ENCODE measurements around the gene L2HGDH.
"Not testable (repeated sequence)": the region's sequence is repeated elsewhere in the genome, so short reads cannot be mapped to it uniquely, and the experiment has no call there.

Gene L2HGDH

GRCh38 chr14:50340045-50340444 is 28.0 kb upstream of the L2HGDH start:
- no peak for DNase-seq

- DNase-seq: no peak
Observed at GRCh38 chr14:50339178-50339804, 27.3 kb upstream of the L2HGDH start.

- DNase-seq: no peak
Observed at GRCh38 chr14:50338587-50338986, 26.6 kb upstream of the L2HGDH start.

- DNase-seq: peak in 47 of 58 donors; percentile 13 to 67 (median 37)
Observed at GRCh38 chr14:50335989-50336824, 24.2 kb upstream of the L2HGDH start.

GRCh38 chr14:50335389-50335788 is 23.4 kb upstream of the L2HGDH start:
- DNase-seq: peak in 55 of 58 donors; percentile 5 to 91 (median 66)

GRCh38 chr14:50334211-50334610 is 22.2 kb upstream of the L2HGDH start:
- no peak for DNase-seq

GRCh38 chr14:50333014-50333509 is 21.0 kb upstream of the L2HGDH start:
- DNase-seq: no peak

- DNase-seq: no peak
Observed at GRCh38 chr14:50331596-50331995, 19.6 kb upstream of the L2HGDH start.

GRCh38 chr14:50321009-50321660 is 9.1 kb upstream of the L2HGDH start:
- peak in 50 of 58 donors; percentile 6 to 84 (median 52) for DNase-seq

GRCh38 chr14:50320283-50320682 is 8.3 kb upstream of the L2HGDH start:
- no peak for DNase-seq

- DNase-seq: no peak
Observed at GRCh38 chr14:50319721-50320120, 7.7 kb upstream of the L2HGDH start.

- no peak for DNase-seq
Observed at GRCh38 chr14:50319293-50319692, 7.3 kb upstream of the L2HGDH start.

- DNase-seq: peak in 1 of 58 donors; percentile 4
Observed at GRCh38 chr14:50318031-50318626, 6.1 kb upstream of the L2HGDH start.

GRCh38 chr14:50314098-50314497 is 2.1 kb upstream of the L2HGDH start:
- DNase-seq: not testable (repeated sequence)

GRCh38 chr14:50312734-50313054 is 665 bp upstream of the L2HGDH start:
- peak in 1 of 58 donors; percentile 36 for DNase-seq

GRCh38 chr14:50311337-50311971 is 575 bp downstream of the L2HGDH start:
- peak in 2 of 58 donors; percentile 31 to 41 for DNase-seq

GRCh38 chr14:50310445-50310844 is 1.6 kb downstream of the L2HGDH start:
- no peak for DNase-seq

- no peak for DNase-seq
Observed at GRCh38 chr14:50308363-50308915, 3.6 kb downstream of the L2HGDH start.

- DNase-seq: peak in 1 of 58 donors; percentile 4
Observed at GRCh38 chr14:50303744-50304471, 8.1 kb downstream of the L2HGDH start.

- no peak for DNase-seq
Observed at GRCh38 chr14:50301914-50302313, 10.1 kb downstream of the L2HGDH start.

Measured in anterior cingulate cortex (tissue), 58 donors.